Measurements from ENCODE around the gene RAD54L2. TPM values are rescaled to one million over a fixed set of nuclear protein-coding genes. Genes with fewer than 3 reads are reported as not detected.

The RAD54L2 gene
- total and polyA plus RNA-seq, 2 donors (not counting 3 experiments of a cell fraction or from before 2014, with no cell fraction given): 7.6 to 31.1 TPM

GRCh38 chr3:51568996-51569395 lies 30.5 kb downstream of the RAD54L2 start:
- POLR2A ChIA-PET: no interaction called here
- no TSS peak for BruUV-seq (replicated peaks)
- dilution Hi-C loops (cut with MboI; ENCODE audit: extremely low pct_ligation_motif_present, low sequenced_read_pairs): no loop called here
- H3K9ac ChIP-seq (replicated peaks; ENCODE audit: extremely low read depth, insufficient read depth, low read length): no peak overlapping the region
- H3K36me3 ChIP-seq (ENCODE audit: control insufficient read depth in 2 of 2, extremely low read depth in 1 of 2, insufficient read depth in 2 of 2, low read length in 2 of 2): no peaks in the 10 kb centered on the region
- FAIRE-seq (no peak), DNase-seq (ENCODE audit: low read depth, low spot score) (no peak)
- TF ChIP-seq MYC (IDR thresholded peaks at IDR 0.05; ENCODE audit: low read depth, low read length) (no peak), POLR2A (IDR thresholded peaks at IDR 0.05; ENCODE audit: low read depth, low read length) (no peak), EZH2 (IDR thresholded peaks at IDR 0.05; ENCODE audit: borderline replicate concordance, low read depth, low read length, severe bottlenecking) (no peak), JUN (IDR thresholded peaks at IDR 0.05; ENCODE audit: borderline replicate concordance, insufficient read depth, insufficient read length, low read depth) (no peak), MAX (IDR thresholded peaks at IDR 0.05; ENCODE audit: insufficient read depth, insufficient read length) (no peak)
- H3K79me2 ChIP-seq (ENCODE audit: control insufficient read depth, insufficient read depth, low read length): peaks cover 18% of the 10 kb centered on the region
- no peaks in the 10 kb centered on the region for H3K9me1 ChIP-seq (replicated peaks; ENCODE audit: control insufficient read depth, extremely low read depth, insufficient read depth, low read length)
- no peaks in the 10 kb centered on the region for H3K9me3 ChIP-seq (replicated peaks; ENCODE audit: control insufficient read depth, insufficient read depth, low read length)
- intact Hi-C loops (cut with micrococcal nuclease): no loop called here
- no peak overlapping the region for H3K4me2 ChIP-seq (ENCODE audit: insufficient read depth, low read length)
- no peaks in the 10 kb centered on the region for H4K20me1 ChIP-seq (replicated peaks; ENCODE audit: control insufficient read depth, extremely low read depth, insufficient read depth, low read length)
- CTCF ChIA-PET: interaction anchor here (2.6 kb wide), 1 partner anchor 29 kb away, joined by 6 read pairs; no protein-coding TSS in a partner anchor
- H3K4me1 ChIP-seq (ENCODE audit: control insufficient read depth, extremely low read depth, insufficient read depth, low read length): no peaks in the 10 kb centered on the region
- H3K4me3 ChIP-seq (replicated peaks in 1 of 3; ENCODE audit: insufficient read depth in 1 of 3, low read depth in 1 of 3, low read length in 3 of 3): no peak overlapping the region
- H2AFZ ChIP-seq (ENCODE audit: low read depth, low read length): no peak overlapping the region
- H3K27me3 ChIP-seq (ENCODE audit: control insufficient read depth in 2 of 2, insufficient read depth in 2 of 2, low read length in 2 of 2): no peaks in the 10 kb centered on the region
- no peak overlapping the region for H3K27ac ChIP-seq (ENCODE audit: insufficient read depth, low read depth, low read length)

- Histone ChIP-seq H3K9me3 (replicated peaks; ENCODE audit: control insufficient read depth, insufficient read depth, low read length) (no peaks in the 10 kb centered on the region), H3K27ac (ENCODE audit: insufficient read depth, low read depth, low read length) (no peak overlapping the region), H3K4me1 (ENCODE audit: control insufficient read depth, extremely low read depth, insufficient read depth, low read length) (peaks cover 4% of the 10 kb centered on the region), H3K79me2 (ENCODE audit: control insufficient read depth, insufficient read depth, low read length) (peaks cover 11% of the 10 kb centered on the region), H2AFZ (ENCODE audit: low read depth, low read length) (no peak overlapping the region), H3K4me3 (replicated peaks in 1 of 3; ENCODE audit: insufficient read depth in 1 of 3, low read depth in 1 of 3, low read length in 3 of 3) (no peak overlapping the region), H3K4me2 (ENCODE audit: insufficient read depth, low read length) (no peak overlapping the region), H4K20me1 (replicated peaks; ENCODE audit: control insufficient read depth, extremely low read depth, insufficient read depth, low read length) (no peaks in the 10 kb centered on the region), H3K36me3 (ENCODE audit: control insufficient read depth in 2 of 2, extremely low read depth in 1 of 2, insufficient read depth in 2 of 2, low read length in 2 of 2) (no peaks in the 10 kb centered on the region), H3K9ac (replicated peaks; ENCODE audit: extremely low read depth, insufficient read depth, low read length) (no peak overlapping the region), H3K9me1 (replicated peaks; ENCODE audit: control insufficient read depth, extremely low read depth, insufficient read depth, low read length) (no peaks in the 10 kb centered on the region), H3K27me3 (ENCODE audit: control insufficient read depth in 2 of 2, insufficient read depth in 2 of 2, low read length in 2 of 2) (no peaks in the 10 kb centered on the region)
- CTCF ChIA-PET: no interaction called here
- DNase-seq (ENCODE audit: low read depth, low spot score): no peak
- dilution Hi-C loops (cut with MboI; ENCODE audit: extremely low pct_ligation_motif_present, low sequenced_read_pairs) (no loop called here), intact Hi-C loops (cut with micrococcal nuclease) (no loop called here)
- no peak for FAIRE-seq
- no TSS peak for BruUV-seq (replicated peaks)
- no peak for TF ChIP-seq CTCF (IDR thresholded peaks at IDR 0.05; ENCODE audit: extremely low read depth in 1 of 2, insufficient read depth in 1 of 2, low read depth in 1 of 2, low read length in 2 of 2)
- TF ChIP-seq EZH2 (IDR thresholded peaks at IDR 0.05; ENCODE audit: borderline replicate concordance, low read depth, low read length, severe bottlenecking): no peak
- TF ChIP-seq MYC (IDR thresholded peaks at IDR 0.05; ENCODE audit: low read depth, low read length): no peak
- no peak for TF ChIP-seq FOS (IDR thresholded peaks at IDR 0.05; ENCODE audit: borderline replicate concordance, insufficient read depth, low read length)
- no peak for TF ChIP-seq POLR2A (IDR thresholded peaks at IDR 0.05; ENCODE audit: low read depth, low read length)
- no peak for TF ChIP-seq POLR2AphosphoS5 (IDR thresholded peaks at IDR 0.05; ENCODE audit: insufficient read depth, low read depth, low read length)
- TF ChIP-seq MAX (IDR thresholded peaks at IDR 0.05; ENCODE audit: insufficient read depth, insufficient read length): no peak
- no peak for TF ChIP-seq JUN (IDR thresholded peaks at IDR 0.05; ENCODE audit: borderline replicate concordance, insufficient read depth, insufficient read length, low read depth)
- TF ChIP-seq GATA2 (IDR thresholded peaks at IDR 0.05; ENCODE audit: insufficient read depth, insufficient read length, low read depth, low read length): no peak
- POLR2A ChIA-PET: no interaction called here
Observed at GRCh38 chr3:51578238-51578637, 39.7 kb downstream of the RAD54L2 start.
